Cortex of kidney (tissue), 1 donor: ENCODE measurements around the gene HRCT1.
"Not testable (repeated sequence)": the region's sequence is repeated elsewhere in the genome, so short reads cannot be mapped to it uniquely, and the experiment has no call there.

Experiments used
- DNase-seq: peaks from one replicate; lab custom pipeline; 2025; lab: John Stamatoyannopoulos, UW

HRCT1 gene

DNA sequence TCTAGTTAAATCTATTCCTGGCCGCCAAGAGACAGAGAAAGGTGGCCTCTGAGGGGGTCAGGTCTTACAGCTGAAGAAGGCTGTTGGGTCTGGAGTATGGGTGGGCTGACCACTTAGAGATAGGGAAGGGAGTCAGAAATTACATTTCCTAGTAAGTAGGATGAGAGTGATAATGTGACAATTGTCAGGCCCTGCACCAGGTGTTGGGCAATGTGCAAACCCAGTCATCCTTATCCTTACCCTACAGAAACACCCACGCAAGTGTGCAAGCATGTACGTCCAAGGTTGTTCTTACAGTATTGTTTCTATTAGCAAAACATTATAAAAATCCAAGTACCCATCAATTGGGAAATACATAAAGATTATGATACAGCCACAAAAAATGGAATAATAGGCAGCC is 12.8 kb downstream of the HRCT1 start:
- DNase-seq = no peak

DNA sequence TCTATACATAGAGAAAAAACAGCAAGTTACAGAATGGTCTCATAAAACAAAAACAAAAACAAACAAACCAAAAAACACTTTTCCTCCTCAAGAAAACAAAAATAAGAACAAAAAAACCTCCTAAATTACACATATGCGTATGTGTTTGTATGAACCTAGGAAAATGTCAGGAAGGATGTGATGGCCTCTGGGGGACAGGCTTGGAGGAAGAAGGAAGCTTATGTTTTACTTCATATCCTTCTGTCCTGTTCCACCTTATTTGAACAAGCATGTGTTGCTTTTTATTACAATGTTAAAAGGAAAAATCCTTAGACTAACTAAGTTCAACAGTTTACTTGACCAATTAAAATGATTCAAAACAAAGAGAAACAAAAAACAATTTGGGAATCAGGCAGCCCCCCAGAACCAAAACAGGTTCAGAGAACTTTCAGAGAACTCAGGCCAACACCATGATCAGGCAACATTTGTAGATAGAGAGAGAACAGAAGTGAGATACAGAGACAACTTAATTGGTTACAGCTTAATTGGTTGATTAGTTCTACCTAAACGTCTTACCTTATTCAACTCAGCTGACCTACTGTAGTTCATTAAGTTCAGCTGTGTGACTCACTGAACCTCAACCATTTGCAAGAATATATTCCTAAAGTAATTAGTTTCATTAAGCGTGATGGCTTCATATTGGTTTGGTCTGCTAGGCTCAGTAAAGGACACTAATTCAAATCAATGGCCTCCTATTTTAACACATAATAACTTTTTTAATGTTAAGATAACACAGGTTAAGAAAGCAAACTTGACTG is 13.4 kb downstream of the HRCT1 start:
- DNase-seq = no peak

DNA sequence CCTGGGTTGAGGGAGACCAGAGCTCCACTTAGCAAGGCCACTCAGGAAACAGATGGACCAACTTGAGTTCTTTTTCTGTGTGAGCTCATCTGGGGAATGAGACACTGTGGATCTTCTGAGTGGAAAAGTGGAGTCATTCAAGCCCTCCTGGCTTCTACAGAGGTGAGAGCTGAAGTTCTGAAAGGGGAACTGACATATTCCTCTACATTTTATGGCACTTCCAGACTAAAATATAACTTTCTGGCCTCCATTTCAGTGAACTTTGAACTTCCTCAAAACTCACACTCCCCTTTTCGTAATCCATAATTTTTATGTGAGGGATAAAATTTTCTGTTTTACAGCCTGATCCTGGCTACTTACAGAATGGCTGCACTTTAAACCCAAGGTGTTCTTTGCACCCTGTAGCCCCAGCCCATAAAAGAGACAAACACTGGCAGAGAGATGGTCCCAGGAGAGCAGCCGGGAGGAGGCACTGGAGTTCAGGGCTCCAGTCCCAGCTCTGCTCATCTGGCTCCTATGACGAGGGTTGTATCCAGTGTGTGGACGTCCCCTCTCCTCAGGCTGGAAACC is 14.1 kb downstream of the HRCT1 start:
- no peak for DNase-seq

DNA sequence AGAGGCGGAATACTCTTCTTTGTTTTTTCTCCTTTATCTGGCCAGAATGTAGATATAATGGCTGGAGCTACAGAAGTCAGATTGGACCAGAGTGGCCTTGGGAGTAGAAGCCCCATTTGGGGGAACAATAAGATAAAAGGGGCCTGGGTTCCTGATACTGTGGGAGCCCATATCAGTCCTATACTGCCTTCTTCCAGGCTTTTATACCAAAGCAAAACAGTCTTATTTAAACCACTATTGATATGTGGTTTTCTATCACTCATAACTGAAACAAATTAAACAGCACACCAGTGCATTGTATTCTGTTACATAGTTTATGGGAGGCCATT is 17.6 kb downstream of the HRCT1 start:
- no peak for DNase-seq

DNA sequence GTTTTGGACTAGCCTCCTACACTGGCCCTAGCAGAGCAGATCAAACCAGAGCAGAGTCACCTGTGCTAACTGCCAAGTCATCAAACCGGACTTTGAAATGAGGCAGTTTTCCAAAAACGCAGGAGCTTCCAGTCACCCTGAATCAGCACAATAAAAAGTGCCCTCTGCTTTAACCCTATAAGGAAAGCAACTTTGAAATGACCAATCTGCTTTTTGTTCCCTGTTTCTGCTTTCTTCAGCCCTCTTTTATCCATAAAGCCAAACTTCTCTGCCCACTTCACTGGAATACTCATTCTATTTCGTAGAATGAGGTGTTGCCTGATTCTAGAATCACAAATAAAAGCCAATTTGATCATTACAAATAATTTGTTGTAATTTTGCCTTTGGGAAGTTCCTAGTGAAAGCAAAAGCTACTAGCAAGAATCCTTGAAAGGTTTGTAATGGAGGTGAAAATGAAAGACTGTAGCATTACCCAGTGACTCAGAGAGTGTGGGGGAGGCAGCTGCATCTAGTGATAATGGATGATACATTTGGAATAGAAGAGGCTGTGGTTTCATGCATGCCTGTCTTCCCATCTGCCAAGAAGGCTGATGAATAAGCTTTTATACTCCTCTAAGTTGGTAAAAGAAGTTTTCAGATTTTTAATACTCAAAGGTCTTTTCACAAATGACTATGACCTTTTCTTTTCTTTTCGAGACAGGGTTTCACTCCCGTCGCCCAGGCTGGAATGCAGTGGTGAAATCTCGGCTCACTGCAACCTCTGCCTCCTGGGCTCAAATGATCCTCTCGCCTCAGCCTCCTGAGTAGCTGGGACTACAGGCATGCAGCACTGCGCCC is 18.1 kb downstream of the HRCT1 start:
- DNase-seq = no peak

DNA sequence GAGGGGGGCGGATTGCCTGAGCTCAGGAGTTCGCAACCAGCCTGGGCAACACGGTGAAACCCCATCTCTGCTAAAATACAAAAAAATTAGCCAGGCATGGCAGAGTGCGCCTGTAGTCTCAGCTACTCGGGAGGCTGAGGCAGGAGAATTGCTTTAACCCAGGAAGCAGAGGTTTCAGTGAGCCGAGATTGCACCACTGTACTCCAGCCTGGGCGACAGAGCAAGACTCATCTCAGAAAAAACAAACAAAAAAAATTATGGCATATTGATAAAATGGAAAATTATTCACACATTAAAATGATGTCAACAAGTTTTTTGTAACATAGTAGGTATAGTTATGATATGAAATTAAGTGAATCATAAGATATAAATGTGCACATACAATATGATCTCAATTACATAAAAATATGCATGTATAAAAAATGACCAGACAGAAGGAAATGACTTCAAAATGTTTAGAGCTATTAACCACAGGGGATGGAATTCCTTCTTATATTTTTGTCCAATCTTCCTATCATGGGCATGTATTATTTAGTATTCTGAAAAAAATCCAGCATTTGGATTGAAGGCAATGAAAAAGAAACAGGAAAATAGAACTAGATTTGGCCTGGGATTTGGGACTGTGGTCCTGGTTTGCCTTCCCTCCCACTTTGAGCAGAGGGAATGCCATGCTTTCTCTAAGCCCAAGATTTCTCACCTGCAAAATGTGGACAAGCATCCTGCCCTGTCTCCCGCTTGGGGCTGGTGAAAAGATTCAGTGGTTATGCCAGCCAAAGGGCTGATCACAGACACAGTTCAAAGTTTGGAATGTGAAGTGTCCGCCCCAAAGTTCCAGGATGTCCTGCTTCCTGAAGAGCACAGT is 22.8 kb downstream of the HRCT1 start:
- no peak for DNase-seq

DNA sequence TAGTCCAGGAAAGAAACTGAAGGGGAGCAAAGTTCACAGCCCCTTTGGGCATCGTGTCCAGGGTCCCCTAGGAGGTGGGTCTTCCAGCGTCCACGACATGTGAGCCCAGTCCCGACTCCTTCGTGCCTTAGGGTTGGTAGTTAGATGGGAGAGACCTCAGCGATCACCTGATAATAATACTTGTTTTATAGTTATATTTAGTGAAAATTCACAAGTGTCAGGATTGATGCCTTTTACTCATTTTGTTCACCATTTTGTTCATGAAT is 23.4 kb downstream of the HRCT1 start:
- no peak for DNase-seq

DNA sequence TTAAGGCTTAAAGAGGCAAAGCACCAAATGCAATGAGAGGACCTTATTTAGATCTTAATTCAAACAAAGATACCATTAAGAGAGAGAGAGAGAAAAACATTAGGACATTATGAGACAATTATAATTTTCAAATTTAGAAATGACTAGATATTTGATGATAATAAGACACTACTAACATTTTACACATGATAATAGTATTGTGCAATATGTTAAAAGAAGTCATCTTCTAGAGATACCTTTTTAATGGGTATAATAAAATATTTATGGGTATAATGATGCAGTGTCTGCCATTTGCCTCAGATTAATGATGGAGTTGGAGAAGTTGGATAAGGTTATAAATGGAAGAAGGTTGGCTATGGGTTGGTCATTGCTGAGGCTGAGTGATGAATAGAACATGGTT is 24.5 kb downstream of the HRCT1 start:
- DNase-seq = no peak

DNA sequence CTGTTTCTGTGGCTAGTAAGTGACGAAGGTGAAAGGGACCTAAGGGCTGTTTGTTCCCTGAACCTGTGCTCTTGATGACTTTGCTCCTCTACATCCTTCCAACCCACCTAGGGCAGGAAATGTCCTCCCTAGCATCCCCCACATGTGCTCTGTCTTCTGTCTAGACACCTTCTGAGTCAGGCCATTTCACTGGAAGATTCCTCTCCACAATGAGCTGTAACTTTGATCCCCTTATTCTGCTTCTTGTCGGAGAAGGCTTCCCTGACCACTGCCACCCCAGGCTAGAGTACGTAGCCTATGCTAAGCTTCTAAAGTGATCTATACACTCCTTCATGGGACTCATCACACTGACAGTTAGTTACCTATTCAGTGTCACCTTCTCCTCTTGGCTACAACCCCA is 25.0 kb downstream of the HRCT1 start:
- no peak for DNase-seq

DNA sequence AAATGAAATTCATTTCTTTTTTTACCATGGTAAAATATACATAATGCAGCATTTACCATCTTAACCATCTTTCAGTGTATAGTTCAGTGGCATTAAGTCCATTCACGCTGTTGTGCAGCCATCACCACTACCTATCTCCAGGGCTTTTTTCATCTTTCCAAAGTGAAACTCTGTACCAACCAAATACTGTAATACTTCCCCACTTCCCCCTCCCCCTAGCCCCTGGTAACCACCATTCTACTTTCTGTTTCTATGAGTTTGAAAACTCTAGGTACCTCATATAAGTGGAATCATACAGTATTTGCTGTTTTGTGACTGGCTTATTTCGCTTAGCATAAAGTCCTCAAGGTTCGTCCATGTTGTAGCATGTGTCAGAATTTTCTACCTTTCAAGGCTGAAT is 26.7 kb downstream of the HRCT1 start:
- DNase-seq = no peak

DNA sequence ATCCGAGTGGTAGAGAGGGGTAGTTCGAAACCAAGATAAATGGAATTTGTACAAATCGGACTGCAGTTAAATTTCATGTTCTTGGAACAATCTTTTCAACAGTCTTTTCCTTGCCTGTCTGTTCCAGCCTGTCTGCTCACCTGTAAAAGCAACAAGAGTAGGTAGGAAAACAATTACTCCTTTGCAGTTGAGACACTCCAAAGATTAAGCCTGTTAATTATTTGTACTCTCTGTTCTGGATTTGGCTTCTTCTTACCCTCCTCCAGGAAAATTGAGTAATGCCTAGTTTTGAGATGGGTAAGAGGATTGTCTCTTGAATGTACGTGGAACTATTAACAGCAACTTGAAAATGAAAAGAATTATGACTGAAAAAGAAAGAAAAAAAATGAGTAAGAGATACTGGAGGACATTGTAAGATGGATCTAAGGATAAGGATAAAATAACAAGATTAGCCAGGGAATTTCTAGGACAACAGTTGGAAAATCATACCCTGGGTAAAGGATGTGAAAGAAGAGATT is 27.6 kb downstream of the HRCT1 start:
- no peak for DNase-seq

DNA sequence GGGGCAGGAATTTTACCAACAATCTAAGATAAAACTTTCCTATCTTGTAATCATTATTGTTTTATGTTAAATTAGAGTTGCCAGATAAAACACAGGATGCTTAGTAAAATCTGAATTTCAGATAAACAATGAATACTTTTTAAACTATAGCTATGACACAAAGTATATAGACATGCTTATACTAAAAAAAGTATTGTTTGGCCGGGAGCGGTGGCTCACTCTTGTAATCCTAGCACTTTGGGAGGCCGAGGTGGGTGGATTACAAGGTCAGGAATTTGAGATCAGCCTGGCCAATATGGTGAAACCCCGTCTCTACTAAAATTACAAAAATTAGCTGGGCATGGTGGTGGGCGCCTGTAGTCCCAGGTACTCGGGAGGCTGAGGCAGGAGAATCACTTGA is 28.1 kb downstream of the HRCT1 start:
- not testable (repeated sequence) for DNase-seq

DNA sequence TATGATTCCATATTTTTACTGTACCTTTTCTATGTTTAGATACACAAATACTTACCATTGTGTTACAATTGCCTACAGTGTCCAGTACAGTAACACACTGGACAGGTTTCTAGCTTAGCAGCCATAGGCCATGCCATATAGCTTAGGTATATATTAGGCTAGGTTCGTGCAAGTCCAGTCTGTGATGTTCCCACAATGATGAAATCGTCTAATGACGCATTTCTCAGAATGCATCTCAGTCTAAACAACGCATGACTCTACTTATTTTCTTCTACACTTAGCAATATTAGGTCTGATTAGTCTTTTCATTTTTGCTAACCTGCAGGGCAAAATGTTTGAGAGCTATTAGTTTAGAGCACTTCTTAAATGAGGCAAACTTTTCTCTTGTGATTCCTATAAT is 29.3 kb downstream of the HRCT1 start:
- no peak for DNase-seq

DNA sequence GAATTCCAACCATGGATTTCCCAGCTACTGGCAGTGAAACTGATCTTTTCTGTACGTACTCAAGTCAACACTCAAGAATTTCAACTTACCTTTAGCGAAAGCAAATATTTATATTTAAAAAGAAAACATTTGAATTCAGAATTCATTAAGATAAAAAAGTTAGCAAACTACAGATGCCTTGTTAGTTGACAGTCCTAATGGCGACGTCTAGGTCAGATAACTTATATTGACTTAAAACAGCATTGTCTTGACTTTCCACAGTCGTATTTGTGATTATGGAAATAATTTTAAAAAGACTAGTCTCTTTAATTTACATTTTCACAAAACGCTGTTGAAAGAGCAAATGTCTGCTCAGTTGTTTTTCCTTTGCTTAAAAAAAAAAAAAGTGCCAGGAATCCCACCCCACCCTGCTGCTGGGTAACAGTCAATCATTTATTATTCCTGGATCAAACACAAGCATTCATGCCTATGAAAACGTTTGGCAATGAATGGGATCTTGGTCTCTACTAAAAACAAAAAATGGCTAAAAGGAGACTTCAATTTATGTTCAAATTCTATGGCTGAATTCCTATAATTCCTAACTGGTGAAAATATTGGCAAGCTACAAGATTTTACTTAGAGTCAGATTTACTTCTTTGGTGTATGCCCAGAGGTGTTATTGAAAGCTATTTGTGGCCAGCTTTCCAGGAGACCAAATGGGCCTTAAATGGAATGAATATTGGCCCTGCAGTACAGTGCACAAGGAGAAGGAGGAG is 29.9 kb downstream of the HRCT1 start:
- no peak for DNase-seq

DNA sequence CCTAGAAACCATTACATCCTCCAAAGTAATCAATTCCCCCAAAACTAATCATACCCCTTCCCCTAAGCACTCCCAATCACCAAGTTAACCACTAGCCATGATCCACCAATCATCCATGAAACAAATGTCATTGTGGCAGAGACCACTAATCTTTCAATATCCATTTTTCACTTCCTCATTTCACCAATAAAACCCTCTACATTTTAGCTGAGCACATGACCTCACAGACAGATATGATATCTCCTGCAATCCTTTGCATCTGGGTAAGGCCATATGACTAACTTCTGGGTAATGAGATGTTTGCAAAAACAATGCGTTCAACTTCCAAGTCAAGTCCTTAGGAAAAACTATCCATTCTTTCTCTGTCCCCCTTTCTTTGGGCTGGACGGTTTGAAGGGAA is 31.2 kb downstream of the HRCT1 start:
- DNase-seq = no peak

DNA sequence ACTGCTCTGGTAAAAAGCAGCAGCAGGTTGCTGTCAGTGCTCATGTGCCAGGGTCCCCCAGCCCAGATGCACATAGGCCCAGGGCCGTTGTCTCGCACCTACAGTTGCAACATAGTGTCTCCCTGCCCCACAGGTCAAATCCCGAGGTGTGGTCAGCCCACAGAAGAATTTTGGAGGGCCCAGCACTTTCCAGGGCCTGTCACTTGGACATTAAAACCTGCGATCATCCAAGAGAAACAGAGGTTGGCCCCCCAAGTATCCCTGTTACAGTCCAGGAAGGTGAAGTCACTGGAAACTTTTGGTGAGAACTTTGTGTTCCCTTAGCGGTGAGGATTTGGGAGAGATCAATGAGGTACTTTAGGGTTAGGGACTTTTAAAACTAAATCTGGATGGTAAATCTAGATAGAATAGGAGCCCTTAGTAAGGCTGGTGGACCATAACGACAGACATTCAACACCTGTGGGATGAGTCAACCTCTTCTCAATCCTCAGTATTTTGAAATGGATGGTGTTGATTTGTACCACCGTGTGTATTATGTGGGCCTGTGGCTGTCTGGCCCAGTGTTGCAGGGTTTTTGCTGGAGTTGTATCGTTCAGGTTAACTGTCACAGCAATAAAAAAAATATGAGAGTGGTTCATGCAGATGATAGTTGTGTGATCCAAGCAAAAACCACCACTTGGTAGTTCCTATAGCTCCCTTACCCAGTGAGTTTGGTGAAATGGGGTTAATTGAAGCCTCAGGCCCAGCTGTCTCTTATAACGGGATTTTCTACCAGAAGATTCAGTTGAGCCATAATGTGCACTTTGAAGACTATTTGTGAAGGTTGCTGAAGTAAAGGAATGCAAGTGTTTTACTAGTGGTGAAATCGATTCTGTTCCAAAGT is 32.7 kb downstream of the HRCT1 start:
- DNase-seq = no peak

DNA sequence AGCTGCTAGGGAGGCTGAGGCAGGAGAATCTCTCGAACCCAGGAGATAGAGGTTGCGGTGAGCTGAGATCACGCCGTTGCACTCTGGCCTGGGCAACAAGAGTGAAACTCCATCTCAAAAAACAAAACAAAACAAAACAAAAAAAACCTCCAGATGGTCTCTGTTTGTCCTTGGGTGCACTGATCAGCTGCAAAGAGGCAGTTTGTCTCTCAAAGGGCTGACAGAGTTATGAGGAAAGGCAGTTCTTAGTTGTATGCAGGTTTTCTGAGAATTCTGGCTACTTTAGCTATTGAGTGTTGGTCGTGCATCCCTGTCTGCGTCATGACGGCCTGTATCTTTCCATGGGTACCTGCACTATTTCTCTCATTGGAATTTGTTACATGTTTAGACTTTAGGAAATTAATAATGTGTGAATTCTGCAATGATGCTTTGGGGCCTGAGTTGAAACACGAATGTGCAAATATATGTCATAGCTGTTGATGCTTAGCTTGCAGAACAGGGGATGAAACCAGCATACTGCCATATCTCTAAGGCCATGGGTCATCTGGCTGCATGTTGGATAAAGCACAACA is 33.8 kb downstream of the HRCT1 start:
- DNase-seq = no peak

DNA sequence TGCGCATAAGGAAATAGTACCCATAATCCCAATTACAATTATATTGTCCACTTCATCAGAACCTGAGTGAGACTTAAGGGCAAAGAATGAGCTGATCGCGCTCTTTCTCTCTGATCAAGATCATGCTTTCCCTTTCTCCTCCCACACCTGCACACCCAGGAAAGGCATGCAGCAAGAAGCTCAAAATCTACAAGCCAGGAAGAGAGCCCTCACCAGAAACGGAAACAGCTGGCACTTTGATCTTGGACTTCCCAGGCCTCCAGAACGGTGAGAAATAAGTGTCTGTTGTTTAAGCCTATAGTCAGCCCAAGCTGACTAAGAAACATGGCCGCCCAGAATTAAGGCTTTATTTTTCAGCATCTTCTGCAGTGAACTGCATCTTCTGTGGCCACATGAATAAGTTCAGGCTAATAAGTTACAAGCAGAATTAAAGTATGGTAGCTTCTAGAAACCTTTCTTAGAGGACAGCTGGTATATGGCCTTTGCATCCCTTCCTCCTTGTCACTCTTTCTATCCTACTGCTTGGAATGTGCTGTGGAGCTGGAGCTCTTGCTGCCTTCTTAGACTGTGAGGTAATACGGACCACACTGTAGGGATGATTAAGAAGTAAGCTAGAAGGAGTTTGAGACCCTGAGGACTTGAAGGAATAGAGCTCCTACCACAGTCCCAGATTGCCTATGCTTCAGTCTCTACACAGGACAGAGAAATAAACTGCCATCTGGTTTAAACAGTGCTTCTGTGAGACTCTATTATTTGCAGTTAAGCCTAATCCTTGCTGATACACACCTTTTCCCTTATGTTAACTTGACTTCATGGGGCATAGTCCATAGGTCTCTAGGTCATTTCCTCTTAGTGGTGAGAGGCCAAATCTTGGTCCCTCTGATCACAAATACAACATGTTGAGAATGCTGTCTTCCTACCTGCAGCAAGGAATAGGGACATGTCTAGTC is 34.7 kb downstream of the HRCT1 start:
- no peak for DNase-seq

DNA sequence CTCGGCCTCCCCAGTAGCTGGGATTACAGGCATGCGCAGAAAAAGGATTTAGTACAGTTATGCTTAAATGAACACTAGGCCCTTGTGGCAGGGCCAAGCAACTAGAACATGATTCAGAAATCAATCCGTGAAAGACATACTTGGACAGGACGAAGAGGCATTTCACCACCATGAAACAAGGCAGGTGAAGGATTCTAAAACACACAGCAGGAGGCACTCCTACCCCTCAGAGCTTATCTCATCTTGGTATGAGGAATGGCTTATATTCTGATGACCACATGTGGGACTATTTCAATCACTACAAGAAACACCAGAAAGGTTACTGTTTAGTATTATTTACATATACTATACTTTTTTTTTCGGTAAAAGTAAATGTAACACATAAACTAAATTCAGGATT is 36.3 kb downstream of the HRCT1 start:
- DNase-seq = no peak
